ENCODE results near the gene HORMAD2.
"Not testable (repeated sequence)": the region's sequence is repeated elsewhere in the genome, so short reads cannot be mapped to it uniquely, and the experiment has no call there.

Gene HORMAD2

GRCh38 chr22:30097861-30098260, 17.6 kb downstream of the HORMAD2 start:
- Histone ChIP-seq H3K27me3 (ENCODE audit: control insufficient read depth in 3 of 3, insufficient read depth in 3 of 3, low read depth in 1 of 3, low read length in 3 of 3) (no peaks in the 10 kb centered on the region), H3K79me1 (ENCODE audit: low read depth, low read length) (no peaks in the 10 kb centered on the region), H3K4me3 (ENCODE audit: low read length in 2 of 2) (no peak overlapping the region), H3K9ac (ENCODE audit: low read depth, low read length, poor library complexity) (no peak overlapping the region), H3K9me3 (replicated peaks in 1 of 2; ENCODE audit: control insufficient read depth in 2 of 2, insufficient read depth in 1 of 2, low read depth in 1 of 2, low read length in 2 of 2) (peaks cover 0 to 10% of the 10 kb centered on the region in 2 donors), H3K4ac (ENCODE audit: low read length) (no peak overlapping the region), H3K4me2 (ENCODE audit: insufficient read depth, low read length, poor library complexity, severe bottlenecking) (no peak overlapping the region), H4K8ac (ENCODE audit: low read depth, low read length) (no peak overlapping the region), H3K27ac (replicated peaks; ENCODE audit: low read length) (no peak overlapping the region), H4K91ac (ENCODE audit: low read depth, low read length, poor library complexity) (no peak overlapping the region), H3K18ac (ENCODE audit: low read length) (no peak overlapping the region), H3K36me3 (replicated peaks in 1 of 2; ENCODE audit: control insufficient read depth in 2 of 2, insufficient read depth in 2 of 2, low read length in 2 of 2) (no peaks in the 10 kb centered on the region), H2BK15ac (ENCODE audit: low read length) (no peak overlapping the region), H3K14ac (ENCODE audit: low read length) (no peak overlapping the region), H2BK120ac (ENCODE audit: low read depth, low read length) (no peak overlapping the region), H3K23ac (ENCODE audit: low read depth, low read length, poor library complexity) (no peak overlapping the region), H3K4me1 (ENCODE audit: control insufficient read depth in 2 of 2, insufficient read depth in 1 of 2, low read depth in 1 of 2, low read length in 2 of 2) (no peaks in the 10 kb centered on the region), H2AK5ac (ENCODE audit: low read depth, low read length) (no peak overlapping the region), H2BK12ac (ENCODE audit: low read length) (no peak overlapping the region), H2BK5ac (ENCODE audit: low read length) (no peak overlapping the region), H2AFZ (ENCODE audit: low read length) (no peak overlapping the region)
- WGBS, 2 donors (ENCODE audit: extremely low coverage in 2 of 2, insufficient read length in 2 of 2, insufficient replicate concordance in 1 of 2): no CpG with 5 or more reads among the region's 1 CpG
- DNase-seq (ENCODE audit: low spot score): no peak

- H2AK5ac ChIP-seq (ENCODE audit: low read depth, low read length); H2BK15ac ChIP-seq (ENCODE audit: low read length); H3K23ac ChIP-seq (ENCODE audit: low read depth, low read length, poor library complexity); DNase-seq (ENCODE audit: low spot score); H4K8ac ChIP-seq (ENCODE audit: low read depth, low read length); H3K27ac ChIP-seq (replicated peaks; ENCODE audit: low read length); H2BK12ac ChIP-seq (ENCODE audit: low read length); H3K36me3 ChIP-seq (replicated peaks in 1 of 2; ENCODE audit: control insufficient read depth in 2 of 2, insufficient read depth in 2 of 2, low read length in 2 of 2); H3K18ac ChIP-seq (ENCODE audit: low read length); H3K79me1 ChIP-seq (ENCODE audit: low read depth, low read length); H3K4me1 ChIP-seq (ENCODE audit: control insufficient read depth in 2 of 2, insufficient read depth in 1 of 2, low read depth in 1 of 2, low read length in 2 of 2); H3K4ac ChIP-seq (ENCODE audit: low read length); H3K4me3 ChIP-seq (ENCODE audit: low read length in 2 of 2); H3K9me3 ChIP-seq (replicated peaks in 1 of 2; ENCODE audit: control insufficient read depth in 2 of 2, insufficient read depth in 1 of 2, low read depth in 1 of 2, low read length in 2 of 2); H2BK120ac ChIP-seq (ENCODE audit: low read depth, low read length); H2AFZ ChIP-seq (ENCODE audit: low read length); H2BK5ac ChIP-seq (ENCODE audit: low read length); H3K4me2 ChIP-seq (ENCODE audit: insufficient read depth, low read length, poor library complexity, severe bottlenecking); H3K14ac ChIP-seq (ENCODE audit: low read length); H3K27me3 ChIP-seq (ENCODE audit: control insufficient read depth in 3 of 3, insufficient read depth in 3 of 3, low read depth in 1 of 3, low read length in 3 of 3); H3K9ac ChIP-seq (ENCODE audit: low read depth, low read length, poor library complexity); H4K91ac ChIP-seq (ENCODE audit: low read depth, low read length, poor library complexity): not testable (repeated sequence)
- WGBS, 2 donors (ENCODE audit: extremely low coverage in 2 of 2, insufficient read length in 2 of 2, insufficient replicate concordance in 1 of 2): no CpG with 5 or more reads among the region's 2 CpGs
Measured at GRCh38 chr22:30100770-30101169, 20.5 kb downstream of the HORMAD2 start.

GRCh38 chr22:30104501-30105156, 24.4 kb downstream of the HORMAD2 start:
- no peaks in the 10 kb centered on the region for H3K36me3 ChIP-seq (replicated peaks in 1 of 2; ENCODE audit: control insufficient read depth in 2 of 2, insufficient read depth in 2 of 2, low read length in 2 of 2)
- no peak overlapping the region for H4K8ac ChIP-seq (ENCODE audit: low read depth, low read length)
- no peak overlapping the region for H4K91ac ChIP-seq (ENCODE audit: low read depth, low read length, poor library complexity)
- no CpG with 5 or more reads among the region's 3 CpGs for WGBS, 2 donors (ENCODE audit: extremely low coverage in 2 of 2, insufficient read length in 2 of 2, insufficient replicate concordance in 1 of 2)
- peaks cover 0 to 5% (median 0%) of the 10 kb centered on the region in 3 experiments for H3K27me3 ChIP-seq (ENCODE audit: control insufficient read depth in 3 of 3, insufficient read depth in 3 of 3, low read depth in 1 of 3, low read length in 3 of 3)
- no peak overlapping the region for H2BK5ac ChIP-seq (ENCODE audit: low read length)
- H3K4me3 ChIP-seq (ENCODE audit: low read length in 2 of 2): no peak overlapping the region
- no peak overlapping the region for H3K4me2 ChIP-seq (ENCODE audit: insufficient read depth, low read length, poor library complexity, severe bottlenecking)
- no peak overlapping the region for H3K23ac ChIP-seq (ENCODE audit: low read depth, low read length, poor library complexity)
- no peak overlapping the region for H2BK120ac ChIP-seq (ENCODE audit: low read depth, low read length)
- DNase-seq (ENCODE audit: low spot score): no peak
- no peak overlapping the region for H3K18ac ChIP-seq (ENCODE audit: low read length)
- no peak overlapping the region for H2AFZ ChIP-seq (ENCODE audit: low read length)
- H3K4me1 ChIP-seq (ENCODE audit: control insufficient read depth in 2 of 2, insufficient read depth in 1 of 2, low read depth in 1 of 2, low read length in 2 of 2): no peaks in the 10 kb centered on the region
- H3K9me3 ChIP-seq (replicated peaks in 1 of 2; ENCODE audit: control insufficient read depth in 2 of 2, insufficient read depth in 1 of 2, low read depth in 1 of 2, low read length in 2 of 2): no peaks in the 10 kb centered on the region
- H3K14ac ChIP-seq (ENCODE audit: low read length): no peak overlapping the region
- no peaks in the 10 kb centered on the region for H3K79me1 ChIP-seq (ENCODE audit: low read depth, low read length)
- H3K27ac ChIP-seq (replicated peaks; ENCODE audit: low read length): no peak overlapping the region
- no peak overlapping the region for H2BK12ac ChIP-seq (ENCODE audit: low read length)
- H2BK15ac ChIP-seq (ENCODE audit: low read length): no peak overlapping the region
- H2AK5ac ChIP-seq (ENCODE audit: low read depth, low read length): no peak overlapping the region
- H3K9ac ChIP-seq (ENCODE audit: low read depth, low read length, poor library complexity): no peak overlapping the region
- no peak overlapping the region for H3K4ac ChIP-seq (ENCODE audit: low read length)

GRCh38 chr22:30105483-30105882, 25.2 kb downstream of the HORMAD2 start:
- H3K18ac ChIP-seq (ENCODE audit: low read length): no peak overlapping the region
- no peak overlapping the region for H3K4ac ChIP-seq (ENCODE audit: low read length)
- no peak overlapping the region for H3K27ac ChIP-seq (replicated peaks; ENCODE audit: low read length)
- peaks cover 0 to 5% (median 0%) of the 10 kb centered on the region in 3 experiments for H3K27me3 ChIP-seq (ENCODE audit: control insufficient read depth in 3 of 3, insufficient read depth in 3 of 3, low read depth in 1 of 3, low read length in 3 of 3)
- H4K8ac ChIP-seq (ENCODE audit: low read depth, low read length): no peak overlapping the region
- no peak overlapping the region for H2BK12ac ChIP-seq (ENCODE audit: low read length)
- H3K9ac ChIP-seq (ENCODE audit: low read depth, low read length, poor library complexity): no peak overlapping the region
- H3K4me3 ChIP-seq (ENCODE audit: low read length in 2 of 2): no peak overlapping the region
- no peak overlapping the region for H3K4me2 ChIP-seq (ENCODE audit: insufficient read depth, low read length, poor library complexity, severe bottlenecking)
- no peaks in the 10 kb centered on the region for H3K9me3 ChIP-seq (replicated peaks in 1 of 2; ENCODE audit: control insufficient read depth in 2 of 2, insufficient read depth in 1 of 2, low read depth in 1 of 2, low read length in 2 of 2)
- no peak overlapping the region for H2BK15ac ChIP-seq (ENCODE audit: low read length)
- H3K4me1 ChIP-seq (ENCODE audit: control insufficient read depth in 2 of 2, insufficient read depth in 1 of 2, low read depth in 1 of 2, low read length in 2 of 2): no peaks in the 10 kb centered on the region
- no peaks in the 10 kb centered on the region for H3K79me1 ChIP-seq (ENCODE audit: low read depth, low read length)
- H2BK120ac ChIP-seq (ENCODE audit: low read depth, low read length): no peak overlapping the region
- DNase-seq (ENCODE audit: low spot score): no peak
- no peak overlapping the region for H3K23ac ChIP-seq (ENCODE audit: low read depth, low read length, poor library complexity)
- no peak overlapping the region for H3K14ac ChIP-seq (ENCODE audit: low read length)
- no peak overlapping the region for H2BK5ac ChIP-seq (ENCODE audit: low read length)
- no peak overlapping the region for H2AK5ac ChIP-seq (ENCODE audit: low read depth, low read length)
- no peak overlapping the region for H4K91ac ChIP-seq (ENCODE audit: low read depth, low read length, poor library complexity)
- H2AFZ ChIP-seq (ENCODE audit: low read length): no peak overlapping the region
- no peaks in the 10 kb centered on the region for H3K36me3 ChIP-seq (replicated peaks in 1 of 2; ENCODE audit: control insufficient read depth in 2 of 2, insufficient read depth in 2 of 2, low read length in 2 of 2)
